SK-N-MC (cell line): Measurements from ENCODE around the gene NELFCD.

ENCODE experiments used
- DNase-seq: peaks from one replicate; pipeline ENCODE4 v3.0.0-alpha.2; 2011; ENCODE audit warnings: low read depth, low spot score
- H3K27ac ChIP-seq: fragments of 200-600 bp; sonication (generic); 2 replicates; pipeline ENCODE4 v1.5.1; 2016; ENCODE audit warnings: mixed run types
- H3K36me3 ChIP-seq: fragments of 200-600 bp; sonication (generic); 2 replicates; pipeline ENCODE4 v1.6.1; 2017; ENCODE audit warnings: antibody characterized with exemption, low read length, mixed read lengths; ENCODE audit not compliant: insufficient read depth
- H3K4me3 ChIP-seq: fragments of 200-600 bp; sonication (generic); 2 replicates; pipeline ENCODE4 v1.5.1; 2016
- H3K9ac ChIP-seq: fragments of 200-600 bp; sonication (generic); 2 replicates; pipeline ENCODE4 v1.8.0; 2017; ENCODE audit warnings: mixed run types, mixed read lengths; ENCODE audit not compliant: insufficient read length
- H3K9me3 ChIP-seq: fragments of 200-600 bp; sonication (generic); 2 replicates; pipeline ENCODE4 v1.6.1; 2017; ENCODE audit warnings: low read depth, mild to moderate bottlenecking, antibody characterized with exemption, low read length, moderate library complexity, mixed read lengths
- EZH2 ChIP-seq: fragments of 200-600 bp; sonication (generic); IDR thresholded peaks from one replicate; pipeline ENCODE4 v1.6.1; 2017; ENCODE audit warnings: antibody characterized with exemption
- FOXP2 ChIP-seq: optimal IDR thresholded peaks from 2 replicates; pipeline ENCODE3; 2011; ENCODE audit warnings: mild to moderate bottlenecking, moderate library complexity; ENCODE audit not compliant: insufficient read depth; ENCODE audit errors: extremely low read length, control extremely low read depth
- POLR2AphosphoS5 ChIP-seq: IDR thresholded peaks from 2 replicates; pipeline ENCODE4 v1.6.1; 2012; ENCODE audit warnings: mild to moderate bottlenecking, low read depth, low read length, borderline replicate concordance

NELFCD gene

GRCh38 chr20:59015812-59016711, 35.0 kb downstream of the NELFCD start:
- no peaks in the 10 kb centered on the region for H3K9me3 ChIP-seq
- TF ChIP-seq FOXP2: no peak
- H3K4me3 ChIP-seq: no peak overlapping the region
- no peak overlapping the region for H3K27ac ChIP-seq
- no peaks in the 10 kb centered on the region for H3K36me3 ChIP-seq
- DNase-seq: no peak
- no peak overlapping the region for H3K9ac ChIP-seq

- Histone ChIP-seq H3K9me3 (no peaks in the 10 kb centered on the region), H3K36me3 (no peaks in the 10 kb centered on the region), H3K4me3 (no peak overlapping the region), H3K9ac (no peak overlapping the region), H3K27ac (peak overlapping the region; percentile 31; the same call in 1 of the 2 replicates)
- DNase-seq: no peak
- TF ChIP-seq FOXP2 (no peak), POLR2AphosphoS5 (no peak), EZH2 (no peak)
These were observed 35.9 kb downstream of the NELFCD start for GRCh38 chr20:59016795-59017492.

- Histone ChIP-seq H3K27ac (peak overlapping the region; percentile 31; the same call in 1 of the 2 replicates), H3K9me3 (no peaks in the 10 kb centered on the region)
- no peak for TF ChIP-seq EZH2
- no peak for TF ChIP-seq FOXP2
- TF ChIP-seq POLR2AphosphoS5: no peak
These were observed 36.6 kb downstream of the NELFCD start for GRCh38 chr20:59017493-59018231.

GRCh38 chr20:59018817-59019216, 37.8 kb downstream of the NELFCD start:
- no peaks in the 10 kb centered on the region for H3K9me3 ChIP-seq
- peaks cover 16% of the 10 kb centered on the region; the same call in 1 of the 2 replicates for H3K36me3 ChIP-seq
- no peak for DNase-seq
- TF ChIP-seq POLR2AphosphoS5: no peak
- no peak for TF ChIP-seq EZH2
- no peak for TF ChIP-seq FOXP2
- no peak overlapping the region for H3K4me3 ChIP-seq
- no peak overlapping the region for H3K27ac ChIP-seq
- no peak overlapping the region for H3K9ac ChIP-seq

More at GRCh38 chr20:59017493-59018231, 36.6 kb downstream of the NELFCD start:
- H3K4me3 ChIP-seq: no peak overlapping the region
- no peak for DNase-seq
- peaks cover 5% of the 10 kb centered on the region; the same call in 1 of the 2 replicates for H3K36me3 ChIP-seq
- H3K9ac ChIP-seq: no peak overlapping the region

GRCh38 chr20:59019217-59019616, 38.2 kb downstream of the NELFCD start, which contains the start of gene TUBB1:
Gene TUBB1, plus strand, starts transcription at chr20:59019429. Its CDS starts 94 bp downstream, at chr20:59019523.
- DNase-seq: no peak
- Histone ChIP-seq H3K9me3 (no peaks in the 10 kb centered on the region), H3K4me3 (no peak within 1 kb of the TSS), H3K9ac (no peak within 1 kb of the TSS), H3K27ac (no peak within 1 kb of the TSS), H3K36me3 (peaks cover 20% of the 10 kb centered on the region; the same call in 1 of the 2 replicates)
- no peak for TF ChIP-seq EZH2
- TF ChIP-seq POLR2AphosphoS5: no peak
- TF ChIP-seq FOXP2: no peak

- TF ChIP-seq POLR2AphosphoS5 (peak; percentile 61), FOXP2 (no peak)
- peak overlapping the region; percentile 42 for H3K9ac ChIP-seq
- H3K9me3 ChIP-seq: no peaks in the 10 kb centered on the region
- H3K27ac ChIP-seq: peak overlapping the region; percentile 92
- peaks cover 38% of the 10 kb centered on the region for H3K36me3 ChIP-seq
- DNase-seq: peak; percentile 88
- H3K4me3 ChIP-seq: peak overlapping the region; percentile 74
These were observed 40.0 kb downstream of the NELFCD start for GRCh38 chr20:59020938-59021551.

GRCh38 chr20:59022754-59023153, 41.7 kb downstream of the NELFCD start:
- Histone ChIP-seq H3K4me3 (no peak overlapping the region), H3K36me3 (peaks cover 55% of the 10 kb centered on the region), H3K9me3 (no peaks in the 10 kb centered on the region), H3K9ac (no peak overlapping the region), H3K27ac (peak overlapping the region; percentile 36; the same call in 1 of the 2 replicates)
- no peak for DNase-seq
- no peak for TF ChIP-seq EZH2
- no peak for TF ChIP-seq FOXP2
- TF ChIP-seq POLR2AphosphoS5: no peak

- Histone ChIP-seq H3K4me3 (no peak overlapping the region), H3K36me3 (peaks cover 64% of the 10 kb centered on the region), H3K27ac (no peak overlapping the region), H3K9ac (no peak overlapping the region), H3K9me3 (no peaks in the 10 kb centered on the region)
- no peak for TF ChIP-seq POLR2AphosphoS5
- no peak for DNase-seq
These were observed 42.6 kb downstream of the NELFCD start for GRCh38 chr20:59023616-59024015.
